ENCODE measurements around the gene ZNF592. TPM values are rescaled to one million over a fixed set of nuclear protein-coding genes. Genes with fewer than 3 reads are reported as not detected.

The ZNF592 gene
- total and polyA plus RNA-seq, 2 donors (not counting 1 experiment from before 2014, with no cell fraction given): 5.1 to 7.5 TPM

DNA sequence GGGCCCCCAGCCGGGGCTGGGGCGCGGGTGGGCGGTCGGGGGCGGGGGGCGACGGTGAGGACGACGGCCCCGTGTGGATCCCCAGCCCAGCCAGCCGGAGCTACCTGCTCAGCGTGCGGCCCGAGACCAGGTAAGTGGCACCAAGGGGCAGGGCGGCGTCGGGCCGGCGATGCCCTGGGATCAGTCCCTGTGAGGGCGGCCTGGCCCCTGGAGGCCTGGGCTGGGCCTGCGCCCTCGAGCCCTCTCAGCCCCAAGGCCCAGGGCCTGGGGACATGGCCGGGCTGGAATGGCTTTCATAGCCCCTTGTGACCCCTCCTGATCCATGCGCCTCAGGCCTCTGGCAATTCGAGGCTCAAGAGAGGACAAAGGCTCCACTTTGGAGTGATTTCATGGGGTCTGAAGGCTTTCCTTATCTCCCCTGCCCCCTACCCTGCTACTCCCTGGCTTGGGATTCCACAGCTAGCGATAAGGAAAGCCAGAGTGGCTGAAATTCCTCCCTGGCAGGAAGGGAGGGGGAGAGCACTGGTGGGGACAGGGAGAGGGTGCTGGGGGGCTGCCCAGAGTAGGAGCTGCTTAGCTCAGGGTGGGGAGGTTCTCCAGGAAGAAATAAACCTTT, 69.2 kb downstream of the ZNF592 start:
- no peak overlapping the region for H3K27ac ChIP-seq (ENCODE audit: insufficient read depth, low read length)
- H3K9ac ChIP-seq (ENCODE audit: insufficient read depth, low read length): no peak overlapping the region
- H3K27me3 ChIP-seq (ENCODE audit: control insufficient read depth, insufficient read depth, low read length): peaks cover 6% of the 10 kb centered on the region
- TF ChIP-seq, protein P1, sequence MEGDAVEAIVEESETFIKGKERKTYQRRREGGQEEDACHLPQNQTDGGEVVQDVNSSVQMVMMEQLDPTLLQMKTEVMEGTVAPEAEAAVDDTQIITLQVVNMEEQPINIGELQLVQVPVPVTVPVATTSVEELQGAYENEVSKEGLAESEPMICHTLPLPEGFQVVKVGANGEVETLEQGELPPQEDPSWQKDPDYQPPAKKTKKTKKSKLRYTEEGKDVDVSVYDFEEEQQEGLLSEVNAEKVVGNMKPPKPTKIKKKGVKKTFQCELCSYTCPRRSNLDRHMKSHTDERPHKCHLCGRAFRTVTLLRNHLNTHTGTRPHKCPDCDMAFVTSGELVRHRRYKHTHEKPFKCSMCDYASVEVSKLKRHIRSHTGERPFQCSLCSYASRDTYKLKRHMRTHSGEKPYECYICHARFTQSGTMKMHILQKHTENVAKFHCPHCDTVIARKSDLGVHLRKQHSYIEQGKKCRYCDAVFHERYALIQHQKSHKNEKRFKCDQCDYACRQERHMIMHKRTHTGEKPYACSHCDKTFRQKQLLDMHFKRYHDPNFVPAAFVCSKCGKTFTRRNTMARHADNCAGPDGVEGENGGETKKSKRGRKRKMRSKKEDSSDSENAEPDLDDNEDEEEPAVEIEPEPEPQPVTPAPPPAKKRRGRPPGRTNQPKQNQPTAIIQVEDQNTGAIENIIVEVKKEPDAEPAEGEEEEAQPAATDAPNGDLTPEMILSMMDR (conservative IDR thresholded peaks at IDR 0.05 in 1 of 2, IDR thresholded peaks at IDR 0.05 in 1 of 2; ENCODE audit: low read depth in 1 of 2, low read length in 2 of 2): no peak
- TF ChIP-seq EZH2 (IDR thresholded peaks at IDR 0.05; ENCODE audit: low read length, missing control alignments): no peak
- no peaks in the 10 kb centered on the region for H3K9me3 ChIP-seq (ENCODE audit: control insufficient read depth, insufficient read depth, low read depth, low read length)
- DNase-seq (ENCODE audit: low read depth in 2 of 2): peak in 1 of 2 donors; percentile 26
- no peak overlapping the region for H3K4me3 ChIP-seq (replicated peaks in 1 of 4; ENCODE audit: control extremely low read depth in 1 of 4, insufficient read depth in 1 of 4, low read depth in 3 of 4, low read length in 4 of 4)
- H3K4me1 ChIP-seq (ENCODE audit: control insufficient read depth, extremely low read depth, insufficient read depth, low read length): no peaks in the 10 kb centered on the region
- H3K36me3 ChIP-seq (ENCODE audit: control insufficient read depth, insufficient read depth, low read length): no peaks in the 10 kb centered on the region
- H3K79me2 ChIP-seq (ENCODE audit: control insufficient read depth, insufficient read depth, low read length): no peaks in the 10 kb centered on the region
- no peak overlapping the region for H2AFZ ChIP-seq (ENCODE audit: low read length)
- no peak overlapping the region for H3K4me2 ChIP-seq (ENCODE audit: extremely low read depth, insufficient read depth, low read length)
- H4K20me1 ChIP-seq (ENCODE audit: control insufficient read depth, extremely low read depth, insufficient read depth, low read length): no peaks in the 10 kb centered on the region

DNA sequence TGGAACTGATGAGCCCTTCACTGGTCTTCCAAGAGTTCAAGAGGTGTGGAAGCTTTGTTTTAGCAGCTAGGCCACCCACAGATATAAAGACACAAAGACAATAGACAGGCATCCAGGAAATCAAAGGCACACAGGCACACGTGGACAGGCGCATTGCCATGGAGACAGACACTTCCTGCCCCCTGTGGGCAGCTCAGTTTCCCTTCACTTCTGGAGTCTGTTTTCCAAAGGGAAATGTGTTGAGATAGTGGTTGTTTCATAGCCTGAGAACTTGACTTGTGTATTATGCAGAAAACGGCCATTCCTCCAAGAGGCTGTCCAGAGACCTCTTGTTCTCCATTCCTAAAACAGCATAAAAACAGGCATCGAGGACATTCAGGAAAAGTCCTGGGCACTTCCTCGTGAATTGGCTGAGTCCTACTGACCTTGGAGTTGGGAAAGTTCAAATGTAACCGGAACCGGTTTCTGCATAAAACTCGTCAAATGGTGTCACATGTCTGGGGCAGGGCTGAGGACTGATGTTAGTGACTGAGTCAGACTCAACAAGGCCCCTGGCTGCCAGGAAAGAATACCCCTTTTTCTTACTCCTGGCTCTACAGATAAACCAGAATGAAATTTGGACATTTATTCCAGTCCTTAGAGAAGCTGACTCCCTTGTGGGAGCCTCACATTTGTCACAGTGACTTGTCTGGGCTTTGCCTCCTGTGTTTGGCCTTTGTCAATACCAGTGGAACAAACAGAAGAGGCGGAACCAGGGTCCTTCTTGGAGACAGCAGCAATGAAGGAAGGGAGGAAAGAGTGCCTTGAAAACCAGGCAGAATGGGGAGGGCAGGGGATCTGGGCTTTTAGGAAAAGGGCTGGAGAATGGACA, 70.1 kb downstream of the ZNF592 start:
- H4K20me1 ChIP-seq (ENCODE audit: control insufficient read depth, extremely low read depth, insufficient read depth, low read length): no peaks in the 10 kb centered on the region
- no peaks in the 10 kb centered on the region for H3K9me3 ChIP-seq (ENCODE audit: control insufficient read depth, insufficient read depth, low read depth, low read length)
- H3K36me3 ChIP-seq (ENCODE audit: control insufficient read depth, insufficient read depth, low read length): no peaks in the 10 kb centered on the region
- H3K27ac ChIP-seq (ENCODE audit: insufficient read depth, low read length): no peak overlapping the region
- peak; percentile 17 to 39 for DNase-seq (ENCODE audit: low read depth in 2 of 2)
- TF ChIP-seq EZH2 (IDR thresholded peaks at IDR 0.05; ENCODE audit: low read length, missing control alignments): no peak
- TF ChIP-seq, protein P1 (conservative IDR thresholded peaks at IDR 0.05 in 1 of 2, IDR thresholded peaks at IDR 0.05 in 1 of 2; ENCODE audit: low read depth in 1 of 2, low read length in 2 of 2): peak in 1 of 2 donors; percentile 6
- H3K27me3 ChIP-seq (ENCODE audit: control insufficient read depth, insufficient read depth, low read length): peaks cover 7% of the 10 kb centered on the region
- no peaks in the 10 kb centered on the region for H3K4me1 ChIP-seq (ENCODE audit: control insufficient read depth, extremely low read depth, insufficient read depth, low read length)
- no peak overlapping the region for H3K4me2 ChIP-seq (ENCODE audit: extremely low read depth, insufficient read depth, low read length)
- no peaks in the 10 kb centered on the region for H3K79me2 ChIP-seq (ENCODE audit: control insufficient read depth, insufficient read depth, low read length)
- no peak overlapping the region for H3K9ac ChIP-seq (ENCODE audit: insufficient read depth, low read length)
- no peak overlapping the region for H2AFZ ChIP-seq (ENCODE audit: low read length)
- no peak overlapping the region for H3K4me3 ChIP-seq (replicated peaks in 1 of 4; ENCODE audit: control extremely low read depth in 1 of 4, insufficient read depth in 1 of 4, low read depth in 3 of 4, low read length in 4 of 4)

DNA sequence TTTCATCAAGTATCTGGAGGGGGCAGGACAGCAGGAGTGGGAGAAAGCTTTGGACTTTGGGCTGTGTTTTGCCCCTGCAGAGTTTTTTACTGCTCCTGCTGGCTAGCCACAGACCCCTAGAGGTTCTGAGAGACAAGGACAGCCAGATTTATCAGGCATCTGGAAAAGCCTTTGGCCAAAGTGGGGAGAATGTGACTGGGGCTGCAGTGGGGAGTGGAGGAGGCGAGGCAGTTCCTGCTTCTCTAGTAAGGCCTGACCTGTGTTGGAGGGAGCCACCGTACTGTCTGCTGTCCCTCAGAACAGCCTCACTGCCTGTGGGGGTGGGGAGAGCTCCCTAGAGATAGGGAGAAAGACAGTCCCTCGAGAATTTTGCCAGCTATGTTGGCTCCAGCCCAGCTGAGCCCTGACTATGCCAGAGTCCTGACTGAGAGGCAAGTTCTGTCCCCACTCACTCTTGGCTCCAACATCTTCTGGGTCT, 70.9 kb downstream of the ZNF592 start:
- no peak for DNase-seq (ENCODE audit: low read depth in 2 of 2)
- Histone ChIP-seq H3K4me1 (ENCODE audit: control insufficient read depth, extremely low read depth, insufficient read depth, low read length) (no peaks in the 10 kb centered on the region), H4K20me1 (ENCODE audit: control insufficient read depth, extremely low read depth, insufficient read depth, low read length) (no peaks in the 10 kb centered on the region), H3K9ac (ENCODE audit: insufficient read depth, low read length) (no peak overlapping the region), H3K79me2 (ENCODE audit: control insufficient read depth, insufficient read depth, low read length) (no peaks in the 10 kb centered on the region), H3K27me3 (ENCODE audit: control insufficient read depth, insufficient read depth, low read length) (peaks cover 8% of the 10 kb centered on the region), H3K9me3 (ENCODE audit: control insufficient read depth, insufficient read depth, low read depth, low read length) (no peaks in the 10 kb centered on the region), H3K36me3 (ENCODE audit: control insufficient read depth, insufficient read depth, low read length) (no peaks in the 10 kb centered on the region), H3K27ac (ENCODE audit: insufficient read depth, low read length) (no peak overlapping the region), H3K4me2 (ENCODE audit: extremely low read depth, insufficient read depth, low read length) (no peak overlapping the region), H2AFZ (ENCODE audit: low read length) (no peak overlapping the region), H3K4me3 (replicated peaks in 1 of 4; ENCODE audit: control extremely low read depth in 1 of 4, insufficient read depth in 1 of 4, low read depth in 3 of 4, low read length in 4 of 4) (no peak overlapping the region)
- no peak for TF ChIP-seq EZH2 (IDR thresholded peaks at IDR 0.05; ENCODE audit: low read length, missing control alignments)
- TF ChIP-seq, protein P1 (conservative IDR thresholded peaks at IDR 0.05 in 1 of 2, IDR thresholded peaks at IDR 0.05 in 1 of 2; ENCODE audit: low read depth in 1 of 2, low read length in 2 of 2): no peak

Data from fibroblast of lung (primary cell).